GM21515 (cell line): ENCODE results near the gene HAO1.

Experiments
- ATAC-seq: cut with Tn5 transposase; IDR thresholded peaks from one replicate; pipeline ENCODE4 v1.9.1; 2021; ENCODE audit not compliant: unreplicated experiment

The HAO1 gene

DNA sequence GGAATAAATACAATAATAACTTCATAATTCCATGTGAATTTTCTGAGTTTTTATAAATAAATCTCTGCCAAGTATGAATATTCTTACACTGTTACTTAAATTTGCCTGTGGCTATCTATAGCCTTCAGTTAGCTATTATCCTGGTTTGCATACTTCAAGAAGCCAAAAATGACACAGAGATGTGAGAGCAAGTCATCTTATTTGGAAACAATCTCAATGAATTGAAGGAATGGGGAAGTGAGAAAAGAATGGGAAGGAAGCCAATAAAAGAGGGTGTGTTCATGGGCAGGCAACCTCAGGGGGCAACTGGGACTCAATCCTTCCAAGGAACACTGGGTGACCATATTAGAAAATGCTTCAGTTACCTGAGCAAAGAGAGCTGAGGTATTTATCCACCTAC lies 9.9 kb downstream of the HAO1 start:
- ATAC-seq, result no peak

DNA sequence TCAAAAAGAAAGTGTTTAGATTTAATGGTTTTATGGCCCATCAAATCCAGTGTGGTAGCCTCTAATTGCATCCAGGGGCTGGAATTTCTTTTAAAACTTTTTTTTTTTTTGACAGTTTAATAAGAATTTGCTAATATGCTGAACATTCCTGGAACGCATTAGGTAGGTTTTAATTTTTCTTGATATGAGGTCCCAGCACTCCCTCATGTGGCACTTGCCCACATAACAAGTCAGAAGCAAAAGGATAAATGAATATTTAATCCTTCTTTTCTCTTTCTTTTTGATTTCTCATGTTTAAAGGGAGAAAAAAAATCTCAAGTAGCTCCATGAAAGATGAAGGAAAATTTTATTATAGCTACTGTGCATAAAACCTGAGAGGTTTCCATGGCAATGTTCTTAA lies 13.5 kb downstream of the HAO1 start:
- no peak for ATAC-seq

DNA sequence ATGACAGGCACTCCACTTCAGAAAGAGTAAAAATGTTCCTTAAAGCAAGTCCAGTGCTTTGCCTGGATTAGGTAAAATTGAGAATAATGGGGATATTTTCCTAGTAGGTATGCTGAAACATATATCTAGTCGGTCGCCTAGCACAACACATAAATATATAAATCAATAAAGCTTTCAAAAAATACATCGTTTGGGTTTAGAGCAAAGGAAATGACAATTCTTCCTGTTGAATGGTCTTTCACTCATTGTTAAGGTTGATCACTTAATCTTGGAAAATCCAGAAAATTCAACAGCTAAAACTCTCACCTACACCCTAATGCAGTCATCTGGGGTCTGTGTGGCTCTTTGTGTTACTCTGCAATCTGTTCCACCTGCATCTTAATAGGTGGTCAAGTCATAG lies 13.9 kb downstream of the HAO1 start:
- ATAC-seq, result no peak

DNA sequence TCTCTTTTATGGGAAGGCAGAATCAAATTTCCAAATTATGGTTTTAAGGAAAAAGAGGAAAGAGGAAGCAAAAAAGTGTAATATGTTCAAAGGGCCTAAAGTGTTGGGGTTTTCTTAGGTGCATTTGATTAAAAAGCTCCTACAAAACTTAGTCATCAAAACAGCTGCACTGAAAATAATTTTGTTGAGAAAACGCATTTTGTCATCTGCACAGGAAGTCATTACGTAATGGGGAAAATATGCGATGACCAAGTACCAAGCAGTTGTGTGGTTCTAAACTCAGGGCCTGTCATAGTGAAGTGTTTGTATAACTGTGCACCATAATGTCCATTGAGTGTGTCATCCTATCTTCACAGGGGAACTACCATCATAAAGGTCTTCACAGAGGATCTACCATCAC lies 15.6 kb downstream of the HAO1 start:
- ATAC-seq, result no peak

DNA sequence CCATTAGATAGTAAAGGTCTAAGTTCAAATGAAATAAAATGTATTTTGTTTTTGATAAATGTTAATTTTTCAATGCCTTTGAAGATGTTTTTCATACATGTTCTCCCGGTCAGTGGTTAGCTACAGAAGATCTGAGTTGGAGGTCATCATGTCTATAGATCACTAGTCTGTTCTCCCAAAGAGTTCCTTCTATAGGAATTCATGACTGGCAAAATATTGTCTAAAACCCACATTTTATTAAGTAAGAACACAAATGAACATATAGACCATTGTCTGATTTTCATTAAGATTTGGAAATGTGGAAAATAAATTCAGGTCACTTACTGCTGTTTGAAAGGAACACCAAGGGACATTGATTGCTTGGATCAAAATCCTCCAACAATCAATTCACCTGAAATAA lies 23.6 kb downstream of the HAO1 start:
- no peak for ATAC-seq

DNA sequence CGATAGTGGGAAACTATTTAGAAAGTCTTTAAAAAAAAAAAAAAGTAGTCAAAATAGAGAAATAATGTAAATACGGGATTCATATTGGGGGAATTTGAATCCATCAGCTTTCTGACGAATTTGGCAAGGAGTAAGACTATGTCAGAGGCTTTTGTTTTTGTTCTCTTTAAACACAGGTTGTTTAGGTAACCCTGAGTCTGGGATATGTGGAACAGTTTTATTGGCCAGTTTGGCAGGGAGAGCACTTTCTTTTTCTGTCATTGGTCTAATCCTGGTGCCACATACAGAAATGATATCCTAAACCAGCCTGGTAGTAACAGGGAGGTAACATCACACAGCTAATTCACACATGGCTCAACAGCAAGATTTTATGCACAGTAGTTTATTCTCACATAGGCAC lies 27.7 kb downstream of the HAO1 start:
- no peak for ATAC-seq

DNA sequence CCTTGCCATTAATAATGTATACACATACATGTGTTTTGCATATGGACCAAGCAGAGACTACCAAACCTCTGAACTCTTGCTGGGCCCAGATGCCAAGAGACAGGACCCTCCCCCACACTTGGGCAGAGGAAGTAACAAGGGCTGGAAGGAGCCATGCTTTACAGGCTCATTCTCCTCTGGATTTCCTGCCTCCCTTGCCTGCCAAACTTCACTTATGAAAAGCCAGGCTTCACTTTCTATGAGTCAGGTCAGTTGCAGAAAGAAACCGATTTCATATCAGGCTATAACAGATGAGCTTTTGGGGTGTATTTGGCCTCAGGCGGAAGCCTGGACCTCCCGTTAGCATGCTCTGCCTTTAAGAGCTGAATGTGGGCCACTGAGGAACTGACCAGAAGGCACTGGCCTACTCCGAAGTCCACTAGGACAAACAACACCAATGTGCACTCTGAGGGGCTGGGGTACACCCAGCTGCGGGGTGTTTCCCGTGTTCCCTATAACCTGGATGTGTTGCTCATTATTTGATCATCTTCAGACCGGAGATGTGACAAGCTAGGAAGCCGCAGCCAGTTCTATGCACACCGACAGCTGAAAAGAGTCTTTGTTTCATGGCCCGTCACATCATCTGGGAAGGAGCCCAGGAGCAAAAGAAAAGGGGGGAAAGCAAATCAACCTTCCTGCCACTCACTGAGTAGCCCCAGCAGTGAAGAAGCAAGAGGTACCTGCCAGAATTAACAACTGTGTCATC lies 28.5 kb downstream of the HAO1 start:
- no peak for ATAC-seq

DNA sequence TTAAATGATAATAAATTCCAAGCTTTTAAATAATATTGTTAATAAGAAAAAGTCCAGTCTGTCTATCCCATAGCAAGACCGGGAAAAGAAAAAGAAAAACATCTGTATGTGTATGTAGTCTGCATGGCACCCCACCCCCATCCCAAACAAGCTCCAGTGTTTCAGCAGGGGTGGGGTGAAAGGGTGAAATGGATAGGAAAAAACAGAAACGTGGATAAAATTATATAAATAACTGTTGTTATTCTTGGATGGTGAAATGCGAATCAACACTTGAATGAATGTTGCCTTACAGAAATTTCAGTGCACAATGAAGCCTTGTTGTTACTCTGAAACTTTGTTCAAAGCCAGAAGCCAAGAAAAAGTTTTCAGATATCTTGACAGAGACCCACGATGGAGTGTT lies 31.4 kb downstream of the HAO1 start:
- no peak for ATAC-seq

DNA sequence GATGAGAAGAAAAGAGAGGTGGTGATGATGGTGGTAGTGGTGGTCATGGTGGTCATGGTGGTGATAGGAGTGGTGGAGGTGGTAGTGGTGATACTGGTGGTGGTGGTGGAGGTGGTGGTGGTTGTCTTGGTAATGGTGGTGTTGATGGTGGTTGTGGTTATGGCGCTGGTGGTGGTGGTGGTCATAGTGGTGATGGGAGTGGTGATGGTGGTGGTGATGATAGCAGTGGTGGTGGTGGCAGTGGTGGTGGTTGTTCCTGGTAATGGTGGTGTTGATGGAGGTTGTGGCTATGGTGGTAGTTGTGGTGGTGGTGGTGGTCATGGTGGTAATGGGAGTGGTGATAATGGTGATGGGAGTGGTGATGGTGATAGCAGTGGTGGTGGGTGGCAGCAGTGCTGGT lies 36.8 kb downstream of the HAO1 start:
- ATAC-seq, result no peak

DNA sequence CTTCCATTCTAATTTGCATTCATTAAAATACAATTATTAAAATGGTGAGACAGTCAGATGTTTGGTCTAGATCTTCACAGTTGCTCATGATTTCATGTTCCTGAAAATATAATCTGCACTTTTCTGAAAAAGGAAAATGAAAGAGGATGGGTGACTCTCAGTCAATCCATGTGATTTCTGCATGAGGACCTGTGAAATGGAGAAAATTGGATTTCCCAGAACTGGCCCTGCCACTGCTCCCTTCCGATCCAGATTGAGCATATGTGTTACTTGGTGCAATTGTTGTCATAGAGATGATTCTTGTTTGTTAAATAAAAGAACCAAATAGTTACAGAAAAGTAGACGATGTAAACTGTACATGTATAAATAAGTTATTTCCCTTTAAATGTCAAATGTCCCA lies 37.4 kb downstream of the HAO1 start:
- no peak for ATAC-seq

DNA sequence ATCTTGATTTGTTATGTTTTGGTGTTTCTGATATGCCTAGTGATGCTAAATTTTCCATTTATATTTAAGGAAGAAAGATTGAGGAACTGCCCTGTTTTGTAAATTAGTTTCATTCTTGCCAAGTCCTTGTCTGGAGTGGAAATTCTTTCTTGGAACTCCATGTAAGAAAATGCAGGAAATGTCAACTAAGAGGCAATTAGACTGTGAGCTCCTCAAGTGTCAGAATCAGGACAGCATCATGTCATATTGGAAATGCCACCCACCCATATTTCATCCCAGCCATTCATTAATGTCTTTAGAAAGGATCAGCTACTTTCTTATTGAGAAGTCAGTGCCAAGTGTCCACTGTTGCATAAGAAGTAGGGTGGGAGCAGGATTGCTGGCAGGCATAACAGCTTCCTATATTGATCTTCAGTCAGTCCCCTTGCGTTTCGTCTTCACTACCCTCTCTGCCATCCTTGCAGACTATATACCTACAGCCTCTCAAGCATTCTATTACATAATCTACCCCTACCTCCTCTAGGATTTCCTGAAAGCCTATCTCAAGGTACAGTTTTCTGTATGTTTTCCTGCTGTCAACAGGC lies 42.4 kb downstream of the HAO1 start:
- ATAC-seq, result no peak

DNA sequence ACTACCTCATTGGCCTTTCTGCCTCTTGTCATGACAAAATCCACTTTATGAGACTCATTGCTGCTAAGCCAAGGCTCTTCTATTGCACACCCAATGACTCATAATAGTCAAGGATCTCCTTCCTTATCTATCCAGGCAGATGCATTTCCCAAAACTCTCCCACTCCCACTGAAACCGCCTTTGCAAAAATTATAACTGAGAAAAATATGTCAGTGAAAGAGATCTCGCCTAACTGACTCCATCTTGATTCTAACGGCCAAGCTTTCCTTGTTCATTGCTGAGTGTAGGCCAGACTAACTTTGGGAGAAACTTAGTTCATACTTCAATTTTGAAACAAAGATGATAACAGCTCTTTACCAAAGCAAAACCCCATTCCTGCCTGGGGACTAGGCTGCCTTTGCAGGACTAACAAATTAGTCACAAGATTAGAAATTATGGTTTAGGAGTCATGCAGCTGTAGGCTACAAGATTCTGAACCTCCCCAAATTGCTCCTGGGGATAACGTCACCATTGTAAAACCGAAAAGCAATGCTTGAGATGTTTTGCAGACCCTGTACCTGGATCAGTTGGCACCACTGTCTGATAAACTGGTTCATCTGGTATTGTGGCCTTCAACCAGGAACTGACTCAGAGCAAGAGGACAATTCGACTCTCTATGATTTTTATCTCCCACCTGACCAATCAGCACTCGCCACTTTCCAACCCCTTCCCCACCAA lies 47.1 kb downstream of the HAO1 start:
- ATAC-seq, result no peak

DNA sequence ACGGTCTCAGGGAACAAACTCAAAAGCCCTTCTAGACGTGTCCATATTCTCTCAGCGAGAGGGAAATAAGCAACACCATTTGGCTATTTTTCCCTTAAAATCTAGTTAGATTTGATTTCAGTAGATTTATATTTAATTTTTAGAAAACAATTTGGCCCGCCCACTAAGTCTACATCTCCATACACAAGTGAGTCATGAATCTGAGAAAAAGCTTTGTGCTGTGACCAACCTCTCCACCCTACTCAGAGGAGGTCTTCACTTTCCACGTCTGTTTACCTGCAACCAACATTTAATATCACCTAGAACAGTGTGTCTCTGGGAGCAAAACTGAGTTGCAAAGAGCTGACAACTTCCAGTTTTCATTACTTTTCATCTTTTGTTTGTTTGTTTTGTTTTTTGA lies 48.6 kb downstream of the HAO1 start:
- no peak for ATAC-seq

DNA sequence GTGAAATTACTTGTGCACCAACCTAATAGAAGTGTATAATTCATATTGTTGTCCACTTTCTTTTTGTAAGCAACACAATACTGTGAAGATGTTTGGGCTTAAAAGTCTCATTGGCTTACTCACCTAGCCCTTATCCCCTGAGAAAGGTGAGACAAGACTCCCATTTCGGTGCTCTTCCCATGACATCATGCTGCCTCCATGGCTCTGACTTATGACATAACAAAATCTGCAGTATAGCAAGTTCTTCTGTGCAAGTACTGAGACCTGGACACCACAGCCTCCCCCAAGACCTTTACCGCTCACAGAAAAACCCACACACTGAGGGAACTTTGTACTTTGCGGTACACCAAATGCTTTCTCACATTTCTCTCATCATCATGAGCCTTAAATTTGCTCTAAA lies 50.5 kb downstream of the HAO1 start:
- no peak for ATAC-seq

DNA sequence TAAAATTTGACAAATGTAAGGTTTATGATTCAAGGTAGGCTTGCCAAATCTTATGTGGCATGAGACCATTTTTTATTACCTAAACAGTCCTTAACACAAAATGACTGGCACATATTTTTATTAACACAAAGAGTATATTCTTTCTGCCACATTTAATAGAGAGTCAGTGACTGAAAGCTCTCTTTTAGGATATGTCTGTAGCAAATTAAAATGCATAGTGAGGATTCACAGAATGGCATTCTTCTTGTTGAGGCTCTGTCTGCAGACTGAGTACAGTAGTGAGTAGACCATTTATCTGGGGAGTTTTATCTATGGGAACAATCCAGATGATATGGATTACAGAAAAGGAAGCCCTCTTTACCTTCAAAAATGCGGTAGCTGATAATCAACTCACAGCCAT lies 56.5 kb downstream of the HAO1 start:
- no peak for ATAC-seq

DNA sequence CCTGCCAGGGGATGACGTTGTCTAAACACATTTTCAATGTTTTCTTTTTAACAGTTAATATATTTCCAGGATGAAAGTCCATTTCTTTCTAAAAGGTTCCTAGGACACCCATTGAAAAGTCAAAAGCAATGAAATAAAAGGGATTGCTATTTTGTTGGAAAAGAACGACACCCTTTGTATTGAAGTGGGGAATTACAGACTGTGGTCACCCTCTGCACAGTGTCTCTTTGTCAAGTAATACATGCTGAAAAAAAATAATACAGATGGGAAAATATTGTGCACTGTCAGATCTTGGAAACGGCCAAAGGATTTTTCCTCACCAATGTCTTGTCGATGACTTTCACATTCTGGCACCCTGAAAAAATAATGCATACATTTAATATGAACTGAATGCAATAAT lies 56.9 kb downstream of the HAO1 start:
- ATAC-seq, result no peak

DNA sequence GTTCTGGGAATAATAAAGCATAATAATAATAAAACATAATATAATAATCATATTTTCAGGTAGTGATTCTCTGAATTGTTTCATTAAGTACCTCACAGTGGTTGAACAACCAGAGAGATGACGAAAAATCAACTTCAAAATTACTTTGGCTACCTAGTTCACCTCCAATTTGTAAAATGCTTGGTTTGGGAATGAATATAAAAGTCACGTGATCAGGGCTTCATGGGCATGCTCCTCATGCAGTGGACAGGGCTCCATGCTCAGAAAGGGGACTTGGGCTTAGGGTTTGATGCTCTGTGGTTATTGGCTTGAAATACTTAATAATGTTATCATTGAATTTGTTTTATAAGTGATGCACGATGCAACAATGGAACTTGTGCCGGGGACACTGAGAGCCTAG lies 58.2 kb downstream of the HAO1 start:
- no peak for ATAC-seq

DNA sequence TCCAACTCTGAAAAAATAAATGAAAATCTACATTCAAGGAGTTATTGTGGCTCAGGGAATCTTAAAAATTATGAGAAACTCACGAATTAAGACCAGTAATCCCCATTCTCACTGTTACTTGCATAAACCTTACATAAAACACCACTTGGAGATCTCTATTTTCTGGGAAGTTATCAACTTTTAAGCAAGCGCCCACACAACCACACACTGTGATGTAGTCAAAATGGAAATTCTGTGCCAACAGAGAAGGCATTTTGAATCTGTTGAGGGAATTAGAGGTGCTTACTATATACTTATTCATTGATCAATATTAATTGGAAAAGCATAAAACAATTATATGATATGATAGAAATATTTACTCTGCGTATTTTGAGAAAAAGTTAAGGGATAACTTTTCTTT lies 58.7 kb downstream of the HAO1 start:
- ATAC-seq, result no peak

DNA sequence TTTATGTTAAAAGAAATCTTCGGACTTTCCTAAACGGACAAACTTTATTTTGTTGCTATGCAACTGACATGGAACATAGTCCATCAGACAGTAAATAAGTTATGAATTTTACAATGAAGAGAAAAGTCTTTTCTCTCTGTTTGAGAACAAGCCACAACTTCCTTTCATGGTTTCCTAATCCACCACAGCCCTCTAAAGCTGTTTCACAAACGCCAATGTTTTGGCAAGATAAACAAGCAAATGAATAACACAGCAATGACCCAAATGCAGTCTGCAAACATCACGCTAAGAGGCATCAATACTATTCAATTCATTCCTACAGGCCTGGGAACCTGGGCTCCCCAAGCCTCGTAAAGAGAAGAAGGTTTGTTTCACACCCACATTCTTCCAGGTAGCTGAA lies 60.4 kb downstream of the HAO1 start:
- no peak for ATAC-seq

DNA sequence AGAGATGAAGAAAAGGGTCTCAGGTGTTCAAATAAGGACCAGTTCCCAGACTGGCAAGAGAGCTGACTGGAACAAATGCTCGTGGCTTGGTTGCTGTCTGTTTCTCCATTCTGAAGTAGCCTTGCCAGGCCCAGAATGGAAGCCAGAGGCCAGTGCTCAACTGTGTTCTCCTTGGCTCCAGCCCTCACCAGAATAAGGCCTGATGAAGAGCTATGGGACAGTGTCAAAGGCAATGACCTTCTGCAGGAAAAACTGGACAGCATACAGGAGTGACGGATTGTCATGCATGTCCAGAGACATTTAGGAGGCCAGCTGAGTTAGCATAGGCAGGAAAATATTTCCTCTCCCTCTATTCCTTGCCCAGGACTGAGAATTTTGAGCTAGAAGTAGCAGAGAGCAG lies 72.2 kb downstream of the HAO1 start:
- ATAC-seq, result no peak

DNA sequence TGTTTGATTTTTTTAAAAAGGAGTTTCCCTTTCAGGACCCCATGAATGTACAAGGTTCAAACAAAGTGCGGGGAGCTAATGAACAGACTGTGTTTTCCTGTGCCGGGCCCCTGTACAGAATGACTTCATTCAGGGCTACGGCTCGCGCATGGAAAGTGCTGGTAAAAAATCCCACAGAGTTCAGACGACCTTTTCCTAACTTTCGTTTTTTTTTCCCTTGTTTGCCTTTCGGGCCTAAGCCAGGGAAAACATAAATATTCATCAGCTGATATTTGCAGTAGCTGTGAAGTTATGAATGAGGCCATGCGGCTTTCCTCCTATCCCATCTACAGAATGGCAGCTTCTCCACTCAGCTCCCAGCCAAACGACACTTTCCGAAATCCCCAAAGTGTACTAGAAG lies 74.0 kb downstream of the HAO1 start:
- no peak for ATAC-seq

DNA sequence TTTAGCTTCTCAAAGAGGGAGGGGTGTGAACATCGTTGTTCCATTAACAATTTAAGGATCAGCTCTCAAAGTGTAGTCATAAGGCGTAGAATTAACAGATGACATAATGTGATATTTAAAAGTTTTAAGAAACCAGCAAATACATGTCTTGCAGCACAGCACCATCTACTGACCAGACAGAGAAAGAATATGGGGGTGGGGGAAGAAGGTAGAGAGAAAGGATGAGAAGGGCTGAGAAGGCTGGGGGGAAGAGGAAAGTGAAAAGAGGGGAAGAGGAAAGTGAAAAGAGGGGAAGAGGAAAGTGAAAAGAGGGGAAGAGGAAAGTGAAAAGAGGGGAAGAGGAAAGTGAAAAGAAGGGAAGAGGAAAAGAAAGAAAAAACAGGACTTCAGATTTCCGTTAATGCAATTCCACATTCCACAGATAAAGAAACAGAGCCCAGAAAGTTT lies 80.9 kb downstream of the HAO1 start:
- no peak for ATAC-seq
